HepG2 (cell line): ENCODE data around the gene VPS54. TPM values are rescaled to one million over a fixed set of nuclear protein-coding genes. Genes with fewer than 3 reads are reported as not detected.

ENCODE experiments used
- AKAP8 ChIP-seq: sonication (generic); formaldehyde crosslinking; IDR thresholded peaks from 2 replicates; pipeline ENCODE4 v1.5.1; 2020; ENCODE audit warnings: mild to moderate bottlenecking, missing genetic modification reagents
- ATF7 ChIP-seq, 2 experiments: fragments of 450-650 bp in 1 of 2; sonication (generic) in 1 of 2; formaldehyde crosslinking in 1 of 2; IDR thresholded peaks; 2 replicates each; pipeline versions ENCODE4 v1.4.0 to v1.6.1; 2016 to 2020; ENCODE audit warnings: antibody characterized with exemption in 1 of 2, mild to moderate bottlenecking in 1 of 2, missing genetic modification reagents in 1 of 2
- CHCHD3 ChIP-seq: sonication (generic); formaldehyde crosslinking; IDR thresholded peaks from 2 replicates; pipeline ENCODE4 v1.8.0; 2022; ENCODE audit warnings: mild to moderate bottlenecking, missing genetic modification reagents, moderate library complexity
- HINFP ChIP-seq: sonication (generic); formaldehyde crosslinking; IDR thresholded peaks from 2 replicates; pipeline ENCODE4 v1.4.0; 2020; ENCODE audit warnings: low read depth, mild to moderate bottlenecking, missing genetic modification reagents
- HMG20B ChIP-seq: conservative IDR thresholded peaks from 2 replicates; pipeline ENCODE4 v1.6.1; 2016; ENCODE audit warnings: missing genetic modification reagents, missing compliant biosample characterization
- MEIS1 ChIP-seq: sonication (generic); formaldehyde crosslinking; IDR thresholded peaks from 2 replicates; pipeline ENCODE4 v1.9.0; 2021; ENCODE audit warnings: mild to moderate bottlenecking, missing genetic modification reagents, moderate library complexity, borderline replicate concordance
- MTF1 ChIP-seq: sonication (generic); formaldehyde crosslinking; IDR thresholded peaks from 2 replicates; pipeline ENCODE4 v1.5.0; 2020; ENCODE audit warnings: missing genetic modification reagents
- MYC ChIP-seq: sonication (generic); formaldehyde crosslinking; IDR thresholded peaks from 2 replicates; pipeline ENCODE4 v1.9.0; 2021; ENCODE audit warnings: missing genetic modification reagents, borderline replicate concordance
- ONECUT2 ChIP-seq: sonication (generic); formaldehyde crosslinking; IDR thresholded peaks from 2 replicates; pipeline ENCODE4 v1.4.0; 2020; ENCODE audit warnings: missing genetic modification reagents
- PHB2 ChIP-seq: fragments of 450-650 bp; IDR thresholded peaks from 2 replicates; pipeline ENCODE4 v1.6.1; 2018; ENCODE audit not compliant: partially characterized antibody
- POLR2A ChIP-seq, 2 experiments: IDR thresholded peaks; 2 replicates each; pipeline ENCODE4 v1.6.1; 2011; ENCODE audit warnings: low read depth in 2 of 2, low read length in 2 of 2, mild to moderate bottlenecking in 1 of 2, moderate library complexity in 1 of 2; ENCODE audit not compliant: insufficient read depth in 1 of 2
- REXO4 ChIP-seq: sonication (generic); formaldehyde crosslinking; IDR thresholded peaks from 2 replicates; pipeline ENCODE4 v1.8.0; 2022; ENCODE audit warnings: missing genetic modification reagents, mild to moderate bottlenecking, borderline replicate concordance
- SIN3B ChIP-seq: fragments of 150-350 bp; IDR thresholded peaks from 2 replicates; pipeline ENCODE4 v1.6.1; 2014; ENCODE audit warnings: low read length
- SKIL ChIP-seq: sonication (generic); formaldehyde crosslinking; IDR thresholded peaks from 2 replicates; pipeline ENCODE4 v1.8.0; 2022; ENCODE audit warnings: missing genetic modification reagents, mild to moderate bottlenecking, moderate library complexity, borderline replicate concordance
- SOX6 ChIP-seq, 2 experiments: fragments of 450-650 bp in 1 of 2; sonication (generic) in 1 of 2; formaldehyde crosslinking in 1 of 2; IDR thresholded peaks; 2 replicates each; pipeline versions ENCODE4 v1.4.0 to v1.6.1; 2017 to 2020; ENCODE audit warnings: antibody characterized with exemption in 1 of 2, mild to moderate bottlenecking in 1 of 2, missing genetic modification reagents in 1 of 2
- TEAD2 ChIP-seq: sonication (generic); formaldehyde crosslinking; IDR thresholded peaks from 2 replicates; pipeline ENCODE4 v1.9.0; 2021; ENCODE audit warnings: missing genetic modification reagents
- ZBTB20 ChIP-seq: sonication (generic); formaldehyde crosslinking; IDR thresholded peaks from 2 replicates; pipeline ENCODE4 v1.8.1; 2023; ENCODE audit warnings: missing genetic modification reagents, low read depth, mild to moderate bottlenecking, borderline replicate concordance
- ZBTB4 ChIP-seq: sonication (generic); formaldehyde crosslinking; IDR thresholded peaks from 2 replicates; pipeline ENCODE4 v1.4.0; 2020; ENCODE audit warnings: missing genetic modification reagents, mild to moderate bottlenecking, borderline replicate concordance
- ZNF207 ChIP-seq: fragments of 450-650 bp; IDR thresholded peaks from 2 replicates; pipeline ENCODE4 v1.6.1; 2016; ENCODE audit warnings: antibody characterized with exemption, borderline replicate concordance
- ZNF326 ChIP-seq: sonication (generic); formaldehyde crosslinking; IDR thresholded peaks from 2 replicates; pipeline ENCODE4 v1.4.0; 2020; ENCODE audit warnings: missing genetic modification reagents, borderline replicate concordance
- ZNF550 ChIP-seq: sonication (generic); formaldehyde crosslinking; IDR thresholded peaks from 2 replicates; pipeline ENCODE4 v1.4.0; 2020; ENCODE audit warnings: mild to moderate bottlenecking, missing genetic modification reagents, borderline replicate concordance
- ZNF564 ChIP-seq: sonication (generic); formaldehyde crosslinking; IDR thresholded peaks from 2 replicates; pipeline ENCODE4 v1.8.1; 2023; ENCODE audit warnings: mild to moderate bottlenecking, missing genetic modification reagents
- polyA plus RNA-seq, 8 experiments: library from polyadenylated mRNA; depleted of rRNA in 3 of 8; stranded (reverse) in 7 of 8; unstranded in 1 of 8; fragments of >200 nt; fragmentation: Illumina TruSeq in 4 of 8; extraction: Trizol in 4 of 8; gene quantifications; 2 replicates each; pipeline versions ENCODE4 v1.2.1 to v1.2.3, GENCODE V29; 2011 to 2016; ENCODE audit warnings: low read depth in 4 of 8, missing spikeins in 1 of 8, mixed read lengths in 1 of 8; ENCODE audit not compliant: insufficient read depth in 1 of 8
- total RNA-seq, 5 experiments: library from RNA; depleted of rRNA; stranded (reverse); fragments of >200 nt; fragmentation: Illumina TruSeq; extraction: Trizol; gene quantifications; 2 replicates each; pipeline ENCODE4 v1.2.3, GENCODE V29; 2016; ENCODE audit warnings: low read depth in 1 of 5

The VPS54 gene
- total and polyA plus RNA-seq, 2 of the 13 experiments (the other 11 are each of a cell fraction or from before 2014, with no cell fraction given), result 64.7 to 77.5 TPM

- TF ChIP-seq ZNF326 (CRISPR knock-in tag) (no peak), PHB2 (no peak), MTF1 (CRISPR knock-in tag) (no peak), ZBTB20 (no peak; the same call in 1 of the 2 replicates), MEIS1 (CRISPR knock-in tag) (no peak), MYC (CRISPR knock-in tag) (no peak), TEAD2 (CRISPR knock-in tag) (no peak), SIN3B (no peak), ZBTB4 (CRISPR knock-in tag) (no peak), POLR2A (IDR thresholded peaks at IDR 0.05; ENCODE audit: insufficient read depth in 1 of 2, low read depth in 2 of 2, low read length in 2 of 2) (no peak), AKAP8 (CRISPR knock-in tag) (no peak), REXO4 (no peak), CHCHD3 (CRISPR knock-in tag) (no peak), ONECUT2 (CRISPR knock-in tag) (0 out of 2 replicates have a peak, but pooled peaks have one; percentile 48), ZNF550 (no peak), HINFP (CRISPR knock-in tag) (no peak), ZNF564 (CRISPR knock-in tag) (no peak), SKIL (CRISPR knock-in tag) (peak; percentile 28; the same call in 1 of the 2 replicates), HMG20B (CRISPR knock-in tag) (0 out of 2 replicates have a peak, but pooled peaks have one; percentile 63), ATF7 (IDR thresholded peaks at IDR 0.05) (no peak), ATF7 (CRISPR knock-in tag; IDR thresholded peaks at IDR 0.05) (no peak), SOX6 (IDR thresholded peaks at IDR 0.05) (no peak), SOX6 (CRISPR knock-in tag; IDR thresholded peaks at IDR 0.05) (peak; percentile 92), ZNF207 (no peak)
These were observed 5.2 kb upstream of the VPS54 start (continued) for GRCh38 chr2:64024259-64024949.
